Astrocyte of the cerebellum (primary cell): ENCODE results near the gene TCP11.

ENCODE experiments used
- DNase-seq: peaks from one replicate; pipeline ENCODE4 v3.0.0-alpha.2; 2011; ENCODE audit warnings: low read depth
- H3K4me3 ChIP-seq: 2 replicates; pipeline ENCODE4 v1.5.1; 2011; ENCODE audit warnings: mild to moderate bottlenecking, low read depth, low read length, moderate library complexity
- in situ Hi-C: cut with HindIII; loops from 2 replicates; pipeline ENCODE4 v1.10.0; 2017; ENCODE audit warnings: low sequenced_read_pairs
- TF ChIP-seq, protein P1 (sequence below): IDR thresholded peaks from 2 replicates; pipeline ENCODE4 v1.5.1; 2012; ENCODE audit warnings: low read length, low read depth, moderate library complexity, mild to moderate bottlenecking; ENCODE audit errors: missing control alignments

Gene TCP11

DNA sequence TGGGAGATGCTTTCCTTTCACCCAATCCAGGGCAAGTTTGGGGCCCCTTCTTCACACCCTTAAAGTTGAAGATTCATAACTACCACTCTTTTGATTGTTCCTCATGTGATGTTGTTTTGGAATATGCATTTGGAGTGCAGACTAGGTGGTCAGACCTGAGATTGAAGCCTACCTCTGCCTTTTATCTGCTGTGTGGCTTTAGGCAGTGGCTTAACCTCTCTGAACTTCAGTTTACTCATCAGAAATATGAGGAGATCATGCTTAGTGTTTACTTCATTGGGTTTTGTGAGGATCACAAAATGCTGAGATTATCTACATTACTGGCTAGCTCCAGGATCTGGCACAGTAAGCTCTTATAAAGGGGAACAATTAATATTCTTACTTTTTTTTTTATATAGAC lies 26.4 kb upstream of the TCP11 start:
- H3K4me3 ChIP-seq: no peak overlapping the region
- DNase-seq: no peak
- TF ChIP-seq, protein P1, sequence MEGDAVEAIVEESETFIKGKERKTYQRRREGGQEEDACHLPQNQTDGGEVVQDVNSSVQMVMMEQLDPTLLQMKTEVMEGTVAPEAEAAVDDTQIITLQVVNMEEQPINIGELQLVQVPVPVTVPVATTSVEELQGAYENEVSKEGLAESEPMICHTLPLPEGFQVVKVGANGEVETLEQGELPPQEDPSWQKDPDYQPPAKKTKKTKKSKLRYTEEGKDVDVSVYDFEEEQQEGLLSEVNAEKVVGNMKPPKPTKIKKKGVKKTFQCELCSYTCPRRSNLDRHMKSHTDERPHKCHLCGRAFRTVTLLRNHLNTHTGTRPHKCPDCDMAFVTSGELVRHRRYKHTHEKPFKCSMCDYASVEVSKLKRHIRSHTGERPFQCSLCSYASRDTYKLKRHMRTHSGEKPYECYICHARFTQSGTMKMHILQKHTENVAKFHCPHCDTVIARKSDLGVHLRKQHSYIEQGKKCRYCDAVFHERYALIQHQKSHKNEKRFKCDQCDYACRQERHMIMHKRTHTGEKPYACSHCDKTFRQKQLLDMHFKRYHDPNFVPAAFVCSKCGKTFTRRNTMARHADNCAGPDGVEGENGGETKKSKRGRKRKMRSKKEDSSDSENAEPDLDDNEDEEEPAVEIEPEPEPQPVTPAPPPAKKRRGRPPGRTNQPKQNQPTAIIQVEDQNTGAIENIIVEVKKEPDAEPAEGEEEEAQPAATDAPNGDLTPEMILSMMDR: no peak
- in situ Hi-C loops: no loop called here

DNA sequence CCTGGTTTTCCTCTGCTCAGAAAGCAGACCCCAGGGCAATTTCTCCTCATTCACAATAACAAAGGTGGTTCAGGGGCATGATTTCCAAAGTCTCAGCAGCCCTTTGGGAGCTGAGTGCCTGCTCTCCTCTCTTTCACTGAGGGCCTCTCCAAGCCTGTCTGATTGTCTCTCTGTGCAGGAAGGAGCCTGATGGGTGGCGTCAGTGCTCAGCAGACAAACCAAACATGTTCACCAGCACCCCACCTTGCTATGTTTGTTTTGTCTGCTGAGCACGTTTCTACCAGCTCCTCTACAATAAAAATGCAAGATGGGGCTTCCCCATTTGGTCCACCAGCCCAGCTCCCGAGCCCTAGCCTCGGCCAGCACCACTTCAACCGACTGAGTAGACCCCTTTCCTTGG lies 25.4 kb upstream of the TCP11 start:
- DNase-seq: no peak
- H3K4me3 ChIP-seq: no peak overlapping the region
- TF ChIP-seq, protein P1: no peak
- in situ Hi-C loops: no loop called here

DNA sequence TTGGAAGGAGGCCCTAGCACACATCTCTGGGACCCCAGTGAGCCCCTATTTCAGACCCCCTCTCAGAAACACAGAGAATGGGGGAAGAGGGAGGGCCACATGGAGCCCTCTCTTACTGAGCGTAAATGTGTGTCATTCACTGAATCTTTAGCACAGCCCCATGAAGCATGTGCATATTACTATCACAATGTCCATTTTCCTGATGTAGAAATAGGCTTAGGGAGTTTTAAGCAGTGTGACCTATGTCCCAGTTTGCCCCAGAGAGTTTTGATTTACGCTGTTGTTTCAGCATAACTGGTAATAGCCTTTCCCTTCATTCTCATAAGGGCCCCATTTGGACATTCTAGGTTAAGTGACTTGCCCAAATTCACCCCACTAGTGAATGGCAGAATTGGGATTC lies 25.0 kb upstream of the TCP11 start:
- TF ChIP-seq, protein P1: no peak
- no peak for DNase-seq
- in situ Hi-C loops: no loop called here
- no peak overlapping the region for H3K4me3 ChIP-seq

DNA sequence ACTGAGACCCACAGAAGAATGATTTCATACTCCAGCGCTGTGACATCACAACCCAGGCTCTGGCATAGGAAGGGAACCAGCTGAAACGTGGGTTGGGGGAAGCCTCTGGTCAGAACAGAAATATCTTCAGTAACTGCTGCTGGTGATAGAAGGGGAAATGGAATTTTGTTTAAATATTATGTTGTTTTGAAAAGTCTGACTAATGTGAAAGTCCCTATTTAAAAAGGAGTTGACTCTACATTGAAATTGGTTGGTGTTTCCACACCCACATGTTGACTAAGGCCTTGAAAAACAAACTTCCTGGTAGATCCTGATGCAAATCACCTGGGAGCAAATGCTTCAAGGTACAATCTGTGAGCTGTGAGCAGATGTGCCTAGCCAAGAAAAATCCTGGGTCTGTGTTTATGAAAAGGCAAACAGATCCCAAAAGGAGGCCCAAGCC lies 24.5 kb upstream of the TCP11 start:
- TF ChIP-seq, protein P1: no peak
- DNase-seq: no peak
- in situ Hi-C loops: no loop called here
- H3K4me3 ChIP-seq: no peak overlapping the region

DNA sequence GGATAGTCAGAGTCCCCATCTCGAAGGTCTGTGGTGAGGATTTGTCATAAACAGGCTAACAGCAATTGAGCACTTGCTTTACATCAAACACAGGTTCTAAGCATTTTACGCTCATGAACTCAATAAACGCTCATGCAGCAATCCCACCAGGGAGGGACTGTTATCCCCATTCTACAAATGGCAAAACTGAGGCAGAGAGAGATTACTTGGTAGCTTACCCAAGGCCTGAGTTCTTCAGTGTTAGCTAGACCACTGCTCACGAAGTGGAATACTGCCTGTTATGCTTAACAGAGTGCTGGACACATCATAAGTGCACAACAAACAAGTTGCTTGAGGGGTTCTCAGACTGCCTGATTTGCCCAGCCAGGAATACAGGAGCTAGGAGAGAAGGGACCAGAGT lies 23.7 kb upstream of the TCP11 start:
- H3K4me3 ChIP-seq: no peak overlapping the region
- no peak for DNase-seq
- TF ChIP-seq, protein P1: no peak
- in situ Hi-C loops: no loop called here

DNA sequence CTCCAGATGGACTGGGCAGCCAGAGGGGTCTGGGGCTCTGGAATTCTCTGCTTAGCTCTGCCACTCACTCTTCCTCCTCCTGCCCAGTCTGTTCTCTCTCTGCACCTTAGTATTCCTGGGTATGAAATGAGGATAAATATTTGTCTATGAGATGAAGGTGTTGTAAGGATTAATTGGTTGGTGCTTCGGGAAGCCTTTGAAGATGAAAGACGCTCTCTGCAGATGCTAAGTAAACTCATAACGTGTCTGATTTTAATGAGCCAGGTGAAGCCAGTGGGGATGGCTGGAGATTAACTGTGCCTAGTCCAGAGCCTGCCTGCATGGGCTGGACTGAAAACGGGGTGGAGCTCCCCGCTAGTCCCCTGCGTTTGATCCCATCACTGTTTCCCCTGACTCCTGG lies 23.1 kb upstream of the TCP11 start:
- DNase-seq: no peak
- in situ Hi-C loops: no loop called here
- TF ChIP-seq, protein P1: no peak
- H3K4me3 ChIP-seq: no peak overlapping the region

DNA sequence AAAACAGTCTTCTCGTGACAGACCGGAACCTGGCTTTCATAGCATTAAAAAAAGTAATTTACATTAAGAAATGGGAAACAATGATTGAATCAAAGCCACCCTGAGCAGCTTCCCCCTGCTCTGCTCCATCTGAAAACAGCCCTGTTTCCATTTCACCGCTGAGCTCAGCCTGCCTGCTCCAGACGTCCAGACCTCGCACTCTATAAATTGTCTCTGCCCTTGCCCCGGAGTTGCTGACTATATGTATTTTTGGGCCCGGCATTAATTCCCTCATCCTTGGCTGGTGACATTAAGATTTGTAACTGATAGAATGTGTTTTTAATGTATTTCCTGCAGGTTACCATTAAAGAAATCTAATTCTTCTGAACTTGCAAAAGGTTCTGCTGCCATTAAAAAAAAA lies 22.7 kb upstream of the TCP11 start:
- H3K4me3 ChIP-seq: no peak overlapping the region
- DNase-seq: no peak
- in situ Hi-C loops: no loop called here
- TF ChIP-seq, protein P1: no peak
